ENCODE data around the gene JAKMIP3.

JAKMIP3 gene

GRCh38 chr10:132065491-132066105 lies at the start of gene JAKMIP3:
TSS of gene JAKMIP3 (plus strand) at chr10:132065946. CDS start at chr10:132104809, 38,863 bp downstream.
- DNase-seq (ENCODE audit: low spot score) = no peak

GRCh38 chr10:132016514-132016913 lies 49.2 kb upstream of the JAKMIP3 start:
- no peak for DNase-seq (ENCODE audit: low spot score)

GRCh38 chr10:132018446-132018845 lies 47.3 kb upstream of the JAKMIP3 start:
- DNase-seq (ENCODE audit: low spot score) = no peak

- DNase-seq (ENCODE audit: low spot score) = no peak
Measured at GRCh38 chr10:132019366-132019765, 46.4 kb upstream of the JAKMIP3 start.

- no peak for DNase-seq (ENCODE audit: low spot score)
Measured at GRCh38 chr10:132020456-132020855, 45.3 kb upstream of the JAKMIP3 start.

GRCh38 chr10:132021046-132021445 lies 44.7 kb upstream of the JAKMIP3 start:
- no peak for DNase-seq (ENCODE audit: low spot score)

- no peak for DNase-seq (ENCODE audit: low spot score)
Measured at GRCh38 chr10:132021504-132022143, 44.1 kb upstream of the JAKMIP3 start.

- DNase-seq (ENCODE audit: low spot score) = no peak
Measured at GRCh38 chr10:132022241-132022640, 43.5 kb upstream of the JAKMIP3 start.

GRCh38 chr10:132023092-132023811 lies 42.5 kb upstream of the JAKMIP3 start:
- peak; percentile 68 for DNase-seq (ENCODE audit: low spot score)

GRCh38 chr10:132027423-132027983 lies 38.2 kb upstream of the JAKMIP3 start:
- no peak for DNase-seq (ENCODE audit: low spot score)

GRCh38 chr10:132028706-132029105 lies 37.0 kb upstream of the JAKMIP3 start:
- no peak for DNase-seq (ENCODE audit: low spot score)

- no peak for DNase-seq (ENCODE audit: low spot score)
Measured at GRCh38 chr10:132030898-132031463, 34.8 kb upstream of the JAKMIP3 start.

- DNase-seq (ENCODE audit: low spot score) = no peak
Measured at GRCh38 chr10:132033632-132034031, 32.1 kb upstream of the JAKMIP3 start.

GRCh38 chr10:132035476-132035875 lies 30.3 kb upstream of the JAKMIP3 start:
- DNase-seq (ENCODE audit: low spot score) = no peak

GRCh38 chr10:132036153-132036886 lies 29.4 kb upstream of the JAKMIP3 start:
- DNase-seq (ENCODE audit: low spot score) = no peak

- no peak for DNase-seq (ENCODE audit: low spot score)
Measured at GRCh38 chr10:132036887-132037675, 28.7 kb upstream of the JAKMIP3 start.

GRCh38 chr10:132037676-132037975 lies 28.1 kb upstream of the JAKMIP3 start:
- DNase-seq (ENCODE audit: low spot score) = no peak

GRCh38 chr10:132039371-132039770 lies 26.4 kb upstream of the JAKMIP3 start:
- DNase-seq (ENCODE audit: low spot score) = no peak

- DNase-seq (ENCODE audit: low spot score) = no peak
Measured at GRCh38 chr10:132040046-132040445, 25.7 kb upstream of the JAKMIP3 start.

GRCh38 chr10:132041340-132041739 lies 24.4 kb upstream of the JAKMIP3 start:
- no peak for DNase-seq (ENCODE audit: low spot score)

Data from hematopoietic multipotent progenitor cell treated with erythropoietin and hydrocortisone succinate and interleukin-3 and kit ligand, for 17 days (in vitro differentiated cells).